Activated CD8-positive, alpha-beta memory T cell treated with anti-CD3 and anti-CD28 coated beads, Interleukin-2, amount 50 U/mL, for 1 hour (primary cell): ENCODE results near the gene ABHD8.

Source experiments
- DNase-seq: peaks from one replicate; pipeline ENCODE4 v3.0.0-alpha.2; 2020; ENCODE audit errors: extremely low read depth

ABHD8 gene

GRCh38 chr19:17242431-17243208 lies 60.6 kb downstream of the ABHD8 start:
- DNase-seq = no peak
